Erythroblast (primary cell): Measurements from ENCODE around the gene TXNL1.
A peak's percentile ranks its signal among the peaks of the same experiment; 100 is the strongest.

Experiments
- DNase-seq, 2 experiments: peaks; one replicate each; lab custom pipeline; 2025; lab: John Stamatoyannopoulos, UW
- GATA1 ChIP-seq: IDR thresholded peaks from 2 replicates; pipeline ENCODE4 v1.6.1; 2011; ENCODE audit warnings: low read depth, mild to moderate bottlenecking, control low read depth, low read length, moderate library complexity
- POLR2A ChIP-seq: IDR thresholded peaks from 2 replicates; pipeline ENCODE4 v1.6.1; 2011; ENCODE audit warnings: mild to moderate bottlenecking, low read length

The TXNL1 gene

DNA sequence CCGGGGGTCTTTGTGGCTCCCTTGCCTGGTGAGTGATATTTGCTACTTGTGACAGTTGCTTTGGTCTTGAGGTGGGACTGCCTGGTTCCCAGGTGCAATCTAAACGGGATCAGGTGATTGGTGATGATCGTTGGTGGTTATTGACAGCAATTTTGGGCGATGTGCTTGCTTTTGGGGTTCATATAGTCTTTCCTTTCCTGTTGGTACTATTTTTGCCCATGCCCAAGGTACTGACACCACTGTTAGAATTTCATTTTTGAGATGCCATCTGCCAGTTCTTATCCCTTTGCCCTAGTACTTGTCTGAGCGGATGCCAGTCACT lies 13.3 kb upstream of the TXNL1 start:
- TF ChIP-seq POLR2A (no peak), GATA1 (no peak)
- DNase-seq, result no peak

DNA sequence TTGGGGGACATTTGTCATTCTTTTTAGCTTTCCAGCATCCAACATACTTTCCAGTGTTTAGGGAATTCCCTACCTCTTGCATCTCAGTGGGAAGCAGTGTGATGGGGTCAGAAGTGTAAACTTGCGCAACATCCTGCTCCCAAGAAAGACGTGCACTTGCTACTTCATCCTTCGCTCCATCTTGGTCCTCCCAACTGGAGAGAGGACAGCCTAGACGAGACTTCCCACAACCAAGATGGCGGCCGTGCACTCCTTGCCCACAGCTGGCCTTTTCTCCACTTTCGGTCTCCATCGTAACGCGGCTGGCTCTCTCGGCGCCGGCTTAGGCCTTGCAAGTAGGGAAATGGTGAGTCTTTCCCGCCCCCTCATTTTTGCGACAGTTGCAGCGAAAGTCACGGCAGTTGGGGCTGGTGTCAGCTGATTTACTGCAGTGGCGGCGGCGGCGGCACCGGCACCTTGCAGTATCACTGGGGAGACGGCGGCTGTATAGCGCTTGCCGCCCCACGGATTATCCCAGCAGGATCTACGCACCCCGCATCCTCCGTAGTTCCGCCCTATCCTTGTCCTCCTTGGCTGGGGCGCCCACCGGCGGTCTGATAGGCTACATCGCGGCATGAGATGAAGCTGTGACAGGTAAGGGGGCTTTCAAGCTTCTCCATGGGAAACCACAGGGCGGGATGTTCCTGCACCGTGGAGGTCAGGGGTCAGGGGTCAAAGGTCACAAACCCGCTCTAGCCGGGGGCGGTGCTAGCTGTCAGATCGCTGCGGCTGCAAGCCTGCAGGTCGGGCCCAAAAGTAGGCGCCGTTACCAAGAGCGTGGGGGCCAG lies 12.8 kb upstream of the TXNL1 start, which contains the start of gene WDR7:
Gene WDR7, plus strand, starts transcription at position 416 of the 827 bp plus-strand sequence. CDS start 21,157 bp downstream, outside the sequence.
- peak; percentile 99 to 100 for DNase-seq
- peak; percentile 73 for TF ChIP-seq POLR2A
- TF ChIP-seq GATA1, result no peak

DNA sequence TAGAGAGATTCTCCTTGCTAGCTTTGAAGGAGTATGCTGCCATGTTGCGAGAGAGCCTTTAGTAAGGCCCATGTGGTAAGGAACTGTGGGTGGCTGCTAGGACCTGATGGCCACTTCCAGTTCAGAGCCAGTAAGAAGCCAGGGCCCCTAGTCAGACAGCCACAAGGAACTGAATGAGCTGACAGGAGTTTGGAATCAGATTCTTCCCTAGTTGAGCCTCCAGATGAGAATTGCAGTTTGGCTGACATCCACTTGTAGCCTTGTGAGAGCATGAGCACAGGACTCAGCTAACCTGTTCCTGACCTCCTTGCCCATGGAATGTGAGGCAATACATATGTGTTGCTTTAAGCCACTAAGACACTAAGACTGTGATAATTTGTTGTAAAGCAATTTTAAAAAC lies 11.6 kb upstream of the TXNL1 start:
- no peak for TF ChIP-seq POLR2A
- no peak for TF ChIP-seq GATA1
- DNase-seq, result peak in 1 of 2 experiments; percentile 55

DNA sequence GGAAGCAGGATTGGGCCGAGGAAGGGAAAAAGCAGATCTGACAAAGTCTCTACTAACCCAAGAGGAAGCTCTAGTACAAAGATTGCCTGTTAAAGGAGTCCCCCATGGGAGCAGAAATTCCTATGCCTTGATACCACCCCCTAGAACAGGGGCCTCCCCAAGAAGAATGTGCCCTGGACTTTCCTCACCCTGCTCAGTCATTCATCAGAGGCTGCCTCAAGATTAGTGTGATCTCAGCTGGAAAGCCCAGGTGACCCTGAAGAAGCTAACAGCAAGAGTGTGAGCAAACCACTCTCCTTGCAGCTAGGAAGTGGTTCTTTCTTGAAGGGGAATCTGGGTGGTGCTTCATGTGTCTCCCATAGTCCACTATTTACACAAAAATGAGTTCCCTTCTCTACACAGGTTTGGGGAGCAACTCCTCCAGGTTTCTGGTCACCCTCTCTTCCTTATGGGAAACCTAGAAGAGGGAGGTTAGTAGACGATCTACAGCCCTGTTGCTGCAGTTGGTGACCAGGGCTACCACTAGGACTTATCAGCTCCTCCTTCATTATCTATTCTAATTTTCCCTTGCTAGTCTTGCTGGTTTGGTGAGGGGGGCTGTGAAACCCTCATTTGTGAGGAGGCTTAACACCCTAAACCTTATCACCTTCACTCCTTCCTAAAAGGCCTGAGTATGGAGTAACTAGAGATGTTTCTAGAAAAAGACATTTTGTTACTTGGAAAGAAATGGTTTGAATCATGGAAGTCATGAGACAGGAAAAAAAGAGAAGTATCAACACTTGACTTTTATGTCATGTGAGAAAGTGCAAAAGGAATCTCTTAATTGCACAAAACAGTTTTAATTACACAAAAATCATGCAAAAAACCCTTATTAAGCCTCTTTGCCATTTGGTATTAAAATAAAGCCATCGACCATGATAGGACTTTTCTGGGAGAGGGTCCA lies 9.8 kb upstream of the TXNL1 start:
- DNase-seq, result peak in 1 of 2 experiments; percentile 69
- no peak for TF ChIP-seq POLR2A

DNA sequence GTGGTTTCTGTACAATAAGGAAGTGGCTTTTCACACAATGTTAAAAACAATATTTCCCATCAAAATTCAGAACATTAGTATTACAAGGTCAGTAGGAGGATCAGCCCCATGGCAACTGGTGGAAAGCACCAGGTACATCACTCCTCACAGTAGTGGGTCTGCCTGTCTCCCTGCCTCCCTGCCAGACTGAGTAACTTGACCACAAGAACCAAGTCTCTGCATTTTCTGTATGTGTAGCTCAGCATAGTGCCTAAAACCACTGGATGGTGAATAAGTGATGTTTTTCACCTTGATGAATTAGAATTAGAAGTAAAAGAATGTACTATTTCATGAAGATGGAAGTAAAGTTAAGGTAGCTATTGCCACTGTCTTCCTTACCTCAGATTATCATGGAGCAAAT lies 8.7 kb upstream of the TXNL1 start:
- no peak for TF ChIP-seq GATA1
- no peak for DNase-seq

DNA sequence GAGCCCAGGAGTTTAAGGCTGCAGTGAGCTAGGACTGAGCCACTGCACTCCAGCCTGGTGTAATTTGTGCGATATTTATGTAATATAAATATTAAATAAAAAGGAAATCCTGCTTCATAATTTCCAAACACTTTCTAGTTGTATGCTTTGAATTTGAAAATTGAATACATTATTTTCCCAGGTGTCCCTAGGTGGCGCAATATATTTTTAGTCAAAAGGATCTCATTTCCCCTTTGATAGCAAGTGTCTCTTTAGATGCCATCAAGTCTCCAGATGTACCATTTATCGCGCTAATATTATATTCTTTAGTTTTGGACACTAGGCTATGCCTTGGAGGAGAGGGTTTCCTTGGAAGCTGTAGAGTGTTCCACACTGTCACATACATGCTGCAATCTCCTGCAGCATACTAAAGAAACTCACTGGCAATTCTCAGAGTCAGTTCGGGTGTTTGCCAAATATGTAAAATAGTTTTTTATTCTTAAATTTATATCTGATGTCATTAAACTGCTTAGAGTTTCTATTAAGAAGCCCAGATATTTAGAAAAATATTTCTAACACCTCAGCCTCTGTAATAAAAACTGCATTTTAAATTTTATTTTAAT lies 7.1 kb upstream of the TXNL1 start:
- TF ChIP-seq GATA1 (no peak), POLR2A (no peak)
- peak; percentile 50 to 62 for DNase-seq

DNA sequence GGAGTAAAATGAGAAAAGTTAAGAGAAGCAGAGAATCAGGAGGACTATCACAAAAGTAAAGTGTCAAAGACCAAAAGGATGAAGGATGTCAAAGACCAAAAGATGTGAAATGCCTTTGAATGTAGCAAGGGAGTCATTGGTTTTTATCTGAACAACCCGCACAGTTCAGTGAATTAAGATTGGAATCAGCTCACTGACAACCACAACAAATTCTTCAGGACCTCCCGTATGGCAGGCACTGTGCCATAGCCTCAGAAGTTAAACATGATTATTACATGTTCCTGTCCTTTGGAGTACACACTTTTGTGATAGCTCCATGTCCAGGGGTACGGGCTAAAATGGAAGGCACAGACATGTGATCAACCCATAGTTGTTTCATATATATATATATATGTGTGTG lies 5.0 kb upstream of the TXNL1 start:
- peak; percentile 66 to 85 for DNase-seq
- TF ChIP-seq GATA1, result no peak
- TF ChIP-seq POLR2A, result no peak

DNA sequence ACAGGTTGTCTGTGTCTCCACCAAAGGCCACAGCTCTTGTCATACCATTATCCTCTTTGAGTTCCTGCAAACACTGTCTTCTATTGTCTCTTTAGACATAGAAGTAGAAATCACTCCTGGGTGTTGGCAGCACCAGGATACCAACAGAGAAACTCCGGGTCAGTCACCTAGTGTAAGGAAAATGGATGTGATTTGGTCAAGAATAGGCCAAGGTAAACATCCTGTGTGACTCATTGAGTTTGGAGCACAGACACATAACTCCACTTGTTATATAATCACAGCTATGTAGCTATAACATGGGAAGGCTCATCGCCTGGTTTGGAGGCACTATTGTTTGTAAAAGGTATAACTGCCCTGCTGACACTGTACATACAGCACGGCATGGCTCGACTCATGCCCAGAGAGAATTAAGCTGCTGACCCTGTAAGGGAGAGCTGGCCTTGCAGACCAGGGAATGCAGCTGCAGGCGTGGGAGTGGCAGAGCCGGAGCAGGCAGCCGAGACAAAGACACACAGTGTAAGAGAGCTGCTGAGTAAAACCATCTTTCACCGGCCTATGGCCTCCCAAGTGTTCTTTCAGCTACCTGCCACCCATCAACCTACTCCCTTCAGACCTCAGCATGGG lies 3.4 kb upstream of the TXNL1 start:
- TF ChIP-seq POLR2A (no peak), GATA1 (no peak)
- no peak for DNase-seq

DNA sequence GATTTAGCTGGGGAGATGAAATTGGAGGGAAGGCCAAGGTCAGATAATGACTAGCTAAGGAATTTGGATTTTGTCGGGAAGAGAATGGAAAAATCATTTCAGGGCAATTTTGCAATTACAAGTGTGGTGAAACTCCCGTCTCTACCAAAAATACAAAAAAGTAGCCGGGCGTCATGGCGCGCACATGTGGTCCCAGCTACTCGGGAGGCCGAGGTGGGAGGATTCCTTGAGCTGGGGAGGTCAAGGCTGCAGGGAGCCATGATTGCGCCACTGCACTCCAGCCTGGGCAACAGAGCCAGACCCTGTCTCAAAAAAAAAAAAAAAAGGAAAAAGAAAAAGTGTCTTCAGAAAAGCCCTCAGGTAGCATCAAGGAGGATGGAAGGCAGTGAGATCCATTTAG lies 1.2 kb upstream of the TXNL1 start:
- DNase-seq, result no peak
- TF ChIP-seq GATA1 (no peak), POLR2A (no peak)

DNA sequence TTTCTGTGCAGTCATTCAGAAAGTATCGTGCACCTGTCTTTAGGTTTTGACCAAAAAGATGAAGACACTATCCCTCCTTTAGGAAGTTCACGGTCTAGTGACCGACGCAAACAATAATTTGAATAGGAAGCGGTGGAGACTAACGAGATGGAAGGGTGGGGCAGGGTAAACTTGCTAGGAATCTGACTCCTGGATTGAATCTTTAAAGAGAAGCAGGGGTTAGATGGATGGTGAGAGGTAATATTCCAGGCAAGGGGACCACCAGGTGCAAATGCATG lies 651 bp upstream of the TXNL1 start:
- TF ChIP-seq GATA1, result no peak
- TF ChIP-seq POLR2A, result no peak
- DNase-seq, result no peak

DNA sequence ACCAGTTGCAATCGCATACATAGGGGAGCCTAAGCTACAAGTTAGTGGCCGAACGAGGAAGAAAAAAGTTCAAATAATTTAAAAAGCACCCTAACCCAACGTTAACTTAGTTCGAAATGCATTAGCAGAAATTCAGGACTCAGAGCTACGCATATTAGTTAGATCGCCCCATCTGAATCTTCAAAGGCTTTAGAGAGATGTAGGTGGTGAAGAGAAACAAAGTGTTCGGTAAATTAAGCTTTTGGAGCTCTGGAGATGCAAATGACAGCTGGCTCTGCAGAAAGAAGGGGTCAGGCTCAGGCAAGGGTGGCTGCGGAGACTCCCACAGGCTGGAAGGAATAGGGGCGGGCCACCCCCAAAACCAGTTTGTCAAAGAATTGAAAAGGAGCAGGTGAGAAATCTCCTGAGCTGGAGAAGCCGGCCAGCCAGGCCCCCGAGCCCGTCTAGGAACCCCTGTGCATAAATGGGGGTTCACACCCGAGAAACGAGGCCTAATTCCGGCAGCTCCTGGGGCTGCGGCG lies 621 bp downstream of the TXNL1 start:
- no peak for TF ChIP-seq POLR2A
- TF ChIP-seq GATA1, result no peak
- DNase-seq, result peak; percentile 75 to 84

DNA sequence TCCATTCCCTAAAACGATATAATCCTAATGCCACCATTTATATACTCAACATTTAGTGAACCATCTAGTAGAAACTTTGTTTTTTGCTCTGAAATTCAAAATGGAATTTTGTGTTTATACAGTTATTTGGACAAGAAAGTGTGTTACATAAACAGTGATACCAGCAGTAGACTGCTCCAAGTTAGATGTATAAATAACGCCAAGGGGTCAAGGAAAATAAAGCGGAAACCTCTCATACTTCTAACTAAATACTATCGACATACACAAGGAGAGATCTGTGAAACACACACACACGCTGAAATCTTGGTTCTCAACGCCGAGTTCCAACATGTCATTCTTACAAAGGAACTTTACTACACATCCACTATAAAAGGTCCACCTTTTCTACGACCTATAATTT lies 1.2 kb downstream of the TXNL1 start:
- peak; percentile 56 to 73 for DNase-seq
- TF ChIP-seq POLR2A, result no peak
- TF ChIP-seq GATA1, result no peak

DNA sequence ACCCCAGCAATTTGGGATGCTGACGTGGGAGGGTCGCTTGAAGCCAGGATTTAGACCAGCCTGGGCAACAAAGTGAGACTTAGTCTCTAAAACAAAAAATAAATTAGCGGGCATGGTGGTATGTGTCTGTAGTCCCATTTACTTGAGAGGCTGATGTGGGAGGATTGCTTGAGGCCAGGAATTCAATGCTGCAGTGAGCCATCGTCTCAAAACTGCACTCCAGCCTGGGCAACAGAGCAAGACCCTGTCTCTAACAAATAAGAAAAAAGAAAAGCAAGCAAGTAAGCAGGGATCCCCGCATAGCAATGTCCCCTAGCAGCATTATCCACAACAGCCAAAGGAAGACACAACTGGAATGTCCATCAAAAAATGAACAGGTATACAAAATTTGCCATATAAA lies 3.4 kb downstream of the TXNL1 start:
- TF ChIP-seq POLR2A, result no peak
- TF ChIP-seq GATA1, result no peak
- no peak for DNase-seq
